Measurements from ENCODE around the gene CCL24. TPM values are rescaled to one million over a fixed set of nuclear protein-coding genes. Genes with fewer than 3 reads are reported as not detected.
"Not testable (repeated sequence)": the region's sequence is repeated elsewhere in the genome, so short reads cannot be mapped to it uniquely, and the experiment has no call there.

The CCL24 gene
- total RNA-seq, 1 donor, result not detected

DNA sequence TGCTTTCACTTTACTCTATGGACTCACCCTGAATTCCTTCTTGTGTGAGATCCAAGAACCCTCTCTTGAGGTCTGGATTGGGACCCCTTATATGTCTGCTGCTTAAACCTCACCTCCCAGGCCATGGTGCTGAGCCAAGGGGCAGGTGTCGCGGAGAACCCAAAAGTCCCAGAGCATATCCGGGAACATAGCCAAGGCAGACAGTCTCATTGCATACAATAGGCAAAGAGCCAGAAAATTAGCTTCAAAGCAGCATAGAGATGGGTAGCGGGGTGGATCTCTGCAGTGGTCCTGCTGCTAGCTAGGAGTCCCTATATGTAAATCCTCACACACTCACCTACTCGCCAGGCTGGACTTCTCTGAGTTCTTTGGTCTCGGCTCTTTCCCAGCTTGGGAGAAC is 5.5 kb downstream of the CCL24 start:
- no peak overlapping the region for H3K4me3 ChIP-seq (ENCODE audit: low read length)
- H3K9me3 ChIP-seq (ENCODE audit: low read depth, low read length), result peaks cover 11% of the 10 kb centered on the region
- no peaks in the 10 kb centered on the region for H3K4me1 ChIP-seq (ENCODE audit: insufficient read depth, low read length)
- H3K27me3 ChIP-seq (ENCODE audit: insufficient read depth, low read length), result no peaks in the 10 kb centered on the region

DNA sequence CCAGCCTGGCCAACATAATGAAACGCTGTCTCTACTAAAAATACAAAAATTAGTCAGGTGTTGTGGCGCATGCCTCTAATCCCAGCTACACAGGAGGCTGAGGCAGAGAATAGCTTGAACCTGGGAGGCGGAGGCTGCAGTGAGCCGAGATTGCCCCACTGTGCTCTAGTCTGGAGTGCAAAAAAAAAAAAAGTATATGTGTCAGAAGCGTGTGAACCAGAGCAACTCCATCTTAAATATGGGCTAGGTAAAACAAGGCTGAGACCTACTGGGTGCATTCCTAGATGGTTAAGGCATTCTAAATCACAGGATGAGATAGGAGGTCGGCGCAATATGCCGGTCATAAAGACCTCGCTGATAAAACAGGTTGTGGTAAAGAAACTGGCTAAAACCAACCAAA is 6.2 kb downstream of the CCL24 start:
- Histone ChIP-seq H3K27me3 (ENCODE audit: insufficient read depth, low read length) (no peaks in the 10 kb centered on the region), H3K9me3 (ENCODE audit: low read depth, low read length) (peaks cover 11% of the 10 kb centered on the region), H3K4me1 (ENCODE audit: insufficient read depth, low read length) (no peaks in the 10 kb centered on the region), H3K4me3 (ENCODE audit: low read length) (no peak overlapping the region)

- H3K4me3 ChIP-seq (ENCODE audit: low read length), result no peak overlapping the region
- H3K4me1 ChIP-seq (ENCODE audit: insufficient read depth, low read length), result no peaks in the 10 kb centered on the region
- no peaks in the 10 kb centered on the region for H3K27me3 ChIP-seq (ENCODE audit: insufficient read depth, low read length)
- peaks cover 11% of the 10 kb centered on the region for H3K9me3 ChIP-seq (ENCODE audit: low read depth, low read length)
Measured at GRCh38 chr7:75806560-75807307, 6.9 kb downstream of the CCL24 start.

GRCh38 chr7:75804705-75805104 is 8.9 kb downstream of the CCL24 start:
- Histone ChIP-seq H3K27me3 (ENCODE audit: insufficient read depth, low read length) (no peaks in the 10 kb centered on the region), H3K9me3 (ENCODE audit: low read depth, low read length) (peaks cover 11% of the 10 kb centered on the region), H3K4me1 (ENCODE audit: insufficient read depth, low read length) (no peaks in the 10 kb centered on the region)

GRCh38 chr7:75804004-75804403 is 9.6 kb downstream of the CCL24 start:
- no peaks in the 10 kb centered on the region for H3K4me1 ChIP-seq (ENCODE audit: insufficient read depth, low read length)
- no peaks in the 10 kb centered on the region for H3K27me3 ChIP-seq (ENCODE audit: insufficient read depth, low read length)

More at GRCh38 chr7:75804705-75805104, 8.9 kb downstream of the CCL24 start:
- no peak overlapping the region for H3K4me3 ChIP-seq (ENCODE audit: low read length)

GRCh38 chr7:75802552-75802821 is 11.1 kb downstream of the CCL24 start:
- Histone ChIP-seq H3K4me1 (ENCODE audit: insufficient read depth, low read length) (no peaks in the 10 kb centered on the region), H3K9me3 (ENCODE audit: low read depth, low read length) (peaks cover 11% of the 10 kb centered on the region), H3K27me3 (ENCODE audit: insufficient read depth, low read length) (no peaks in the 10 kb centered on the region), H3K4me3 (ENCODE audit: low read length) (no peak overlapping the region)

More at GRCh38 chr7:75804004-75804403, 9.6 kb downstream of the CCL24 start:
- Histone ChIP-seq H3K4me3 (ENCODE audit: low read length) (no peak overlapping the region), H3K9me3 (ENCODE audit: low read depth, low read length) (peaks cover 11% of the 10 kb centered on the region)

DNA sequence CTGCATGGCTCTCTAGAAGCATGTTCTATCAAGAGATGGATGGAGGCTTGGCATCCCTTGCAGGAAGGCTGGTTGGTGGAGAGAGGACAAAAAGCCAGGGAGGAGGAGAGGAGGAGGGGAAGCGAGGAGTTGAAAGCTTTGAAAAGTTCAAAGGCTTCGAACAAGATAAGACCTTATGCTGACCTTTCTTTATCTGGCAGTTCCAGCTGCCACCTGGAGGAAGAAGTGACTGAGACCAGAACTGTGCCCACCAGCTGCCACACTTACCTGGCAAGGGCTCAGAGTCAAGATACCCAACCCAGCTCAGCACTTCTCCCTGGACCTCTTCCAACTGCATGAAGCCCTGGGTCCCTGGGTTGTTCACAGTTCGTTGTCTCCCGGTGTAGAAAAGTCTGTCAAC is 14.8 kb downstream of the CCL24 start:
- Histone ChIP-seq H3K4me1 (ENCODE audit: insufficient read depth, low read length) (peaks cover 8% of the 10 kb centered on the region), H3K27me3 (ENCODE audit: insufficient read depth, low read length) (no peaks in the 10 kb centered on the region), H3K4me3 (ENCODE audit: low read length) (no peak overlapping the region), H3K9me3 (ENCODE audit: low read depth, low read length) (no peaks in the 10 kb centered on the region)

DNA sequence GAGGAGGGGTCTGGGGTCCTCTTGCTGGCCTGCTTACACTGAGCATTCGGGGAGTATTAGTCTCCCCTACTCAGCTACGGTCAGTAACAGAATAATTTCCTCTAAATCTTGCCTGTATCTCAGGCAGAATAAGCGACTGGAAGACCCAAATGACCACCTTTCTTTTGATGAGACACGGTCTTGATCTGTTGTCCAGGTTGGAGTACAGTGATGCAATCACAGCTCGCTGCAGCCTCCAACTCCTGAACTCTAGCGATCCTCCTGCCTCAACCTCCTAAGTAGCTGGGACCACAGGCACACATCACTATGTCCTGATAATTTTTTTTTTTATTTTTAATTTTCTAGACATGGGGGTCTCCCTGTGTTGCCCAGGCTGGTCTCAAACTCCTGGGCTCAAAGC is 17.2 kb downstream of the CCL24 start:
- Histone ChIP-seq H3K27me3 (ENCODE audit: insufficient read depth, low read length) (no peaks in the 10 kb centered on the region), H3K4me3 (ENCODE audit: low read length) (no peak overlapping the region), H3K4me1 (ENCODE audit: insufficient read depth, low read length) (peaks cover 8% of the 10 kb centered on the region), H3K9me3 (ENCODE audit: low read depth, low read length) (no peaks in the 10 kb centered on the region)

DNA sequence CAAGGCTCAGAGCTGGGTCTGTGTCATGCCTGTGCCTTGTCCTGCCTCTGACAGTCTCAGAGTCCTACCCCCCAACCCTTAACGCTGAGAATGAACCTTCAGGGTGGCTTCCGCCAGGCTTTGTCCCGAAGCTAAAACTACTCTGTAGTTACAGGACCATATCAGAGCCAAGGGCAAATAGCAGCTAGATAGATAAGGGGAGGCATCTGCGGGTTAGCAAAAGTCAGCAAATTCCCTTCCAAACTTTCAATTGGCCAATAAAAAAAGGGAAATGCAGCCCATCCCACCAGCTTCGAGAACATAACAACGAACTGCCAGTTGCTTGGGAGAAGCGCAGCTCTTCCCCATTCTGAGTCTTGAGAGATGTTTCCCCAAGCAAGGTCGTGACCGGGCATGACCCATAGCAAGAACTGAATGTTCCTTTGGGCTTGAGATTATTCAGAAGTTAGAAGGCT is 17.7 kb downstream of the CCL24 start:
- no peaks in the 10 kb centered on the region for H3K9me3 ChIP-seq (ENCODE audit: low read depth, low read length)
- peaks cover 8% of the 10 kb centered on the region for H3K4me1 ChIP-seq (ENCODE audit: insufficient read depth, low read length)
- no peaks in the 10 kb centered on the region for H3K27me3 ChIP-seq (ENCODE audit: insufficient read depth, low read length)
- no peak overlapping the region for H3K4me3 ChIP-seq (ENCODE audit: low read length)

GRCh38 chr7:75793676-75794075 is 19.9 kb downstream of the CCL24 start:
- peaks cover 8% of the 10 kb centered on the region for H3K4me1 ChIP-seq (ENCODE audit: insufficient read depth, low read length)
- H3K27me3 ChIP-seq (ENCODE audit: insufficient read depth, low read length), result no peaks in the 10 kb centered on the region
- H3K9me3 ChIP-seq (ENCODE audit: low read depth, low read length), result no peaks in the 10 kb centered on the region
- no peak overlapping the region for H3K4me3 ChIP-seq (ENCODE audit: low read length)

- not testable (repeated sequence) for H3K9me3 ChIP-seq (ENCODE audit: low read depth, low read length); H3K27me3 ChIP-seq (ENCODE audit: insufficient read depth, low read length); H3K4me1 ChIP-seq (ENCODE audit: insufficient read depth, low read length); H3K4me3 ChIP-seq (ENCODE audit: low read length)
Measured at GRCh38 chr7:75792567-75792966, 21.0 kb downstream of the CCL24 start.

- no peaks in the 10 kb centered on the region for H3K4me1 ChIP-seq (ENCODE audit: insufficient read depth, low read length)
- no peaks in the 10 kb centered on the region for H3K9me3 ChIP-seq (ENCODE audit: low read depth, low read length)
- no peaks in the 10 kb centered on the region for H3K27me3 ChIP-seq (ENCODE audit: insufficient read depth, low read length)
- H3K4me3 ChIP-seq (ENCODE audit: low read length), result no peak overlapping the region
Measured at GRCh38 chr7:75789361-75789924, 24.2 kb downstream of the CCL24 start.

- not testable (repeated sequence) for H3K4me3 ChIP-seq (ENCODE audit: low read length); H3K27me3 ChIP-seq (ENCODE audit: insufficient read depth, low read length); H3K4me1 ChIP-seq (ENCODE audit: insufficient read depth, low read length); H3K9me3 ChIP-seq (ENCODE audit: low read depth, low read length)
Measured at GRCh38 chr7:75788154-75788847, 25.3 kb downstream of the CCL24 start.

- not testable (repeated sequence) for H3K27me3 ChIP-seq (ENCODE audit: insufficient read depth, low read length); H3K9me3 ChIP-seq (ENCODE audit: low read depth, low read length); H3K4me3 ChIP-seq (ENCODE audit: low read length); H3K4me1 ChIP-seq (ENCODE audit: insufficient read depth, low read length)
Measured at GRCh38 chr7:75783058-75783457, 30.5 kb downstream of the CCL24 start.

DNA sequence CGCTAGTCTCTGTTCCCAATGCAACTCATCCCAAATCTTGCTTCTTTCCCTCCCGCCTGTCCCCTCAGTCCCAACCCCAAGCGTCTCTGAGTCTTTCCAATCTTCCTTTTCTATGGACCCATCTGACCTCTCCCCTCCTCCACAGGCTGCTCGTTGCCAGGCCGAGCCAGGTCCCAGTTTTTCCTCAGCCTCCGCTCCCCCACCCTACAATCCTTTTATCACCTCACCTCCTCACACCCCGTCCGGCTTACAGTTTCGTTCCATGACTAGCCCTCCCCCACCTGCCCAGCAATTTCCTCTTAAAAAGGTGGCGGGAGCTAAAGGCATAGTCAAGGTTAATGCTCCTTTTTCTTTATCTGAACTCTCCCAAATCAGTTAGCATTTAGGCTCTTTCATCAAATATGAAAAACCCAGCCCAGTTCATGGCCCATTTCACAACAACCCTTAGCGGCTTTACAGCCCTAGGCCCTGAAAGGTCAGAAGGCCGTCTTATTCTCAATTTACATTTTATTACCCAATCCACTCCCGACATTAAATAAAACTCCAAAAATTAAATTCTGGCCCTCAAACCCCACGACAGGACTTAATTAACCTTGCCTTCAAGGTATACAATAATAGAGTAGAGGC is 32.8 kb downstream of the CCL24 start:
- H3K4me1 ChIP-seq (ENCODE audit: insufficient read depth, low read length); H3K4me3 ChIP-seq (ENCODE audit: low read length); H3K27me3 ChIP-seq (ENCODE audit: insufficient read depth, low read length); H3K9me3 ChIP-seq (ENCODE audit: low read depth, low read length): not testable (repeated sequence)

Measured in mononuclear cell (primary cell).